GM13976 (cell line): ENCODE measurements around the gene SLC35A2.

ENCODE experiments used
- DNase-seq: peaks from one replicate; pipeline ENCODE4 v3.0.0; 2012; ENCODE audit warnings: low spot score
- CTCF ChIP-seq: IDR thresholded peaks from 2 replicates; pipeline ENCODE4 v1.5.1; 2012; ENCODE audit warnings: borderline replicate concordance, mild to moderate bottlenecking; ENCODE audit not compliant: insufficient read depth; ENCODE audit errors: extremely low read depth, missing control alignments, control extremely low read depth
- in situ Hi-C: fragments of 300-500 bp; cut with MboI; formaldehyde crosslinking; loops from one replicate; pipeline ENCODE4 v1.12.0; 2022; ENCODE audit warnings: low sequenced_read_pairs, mixed read lengths, inconsistent platforms; ENCODE audit not compliant: unreplicated experiment

SLC35A2 gene

DNA sequence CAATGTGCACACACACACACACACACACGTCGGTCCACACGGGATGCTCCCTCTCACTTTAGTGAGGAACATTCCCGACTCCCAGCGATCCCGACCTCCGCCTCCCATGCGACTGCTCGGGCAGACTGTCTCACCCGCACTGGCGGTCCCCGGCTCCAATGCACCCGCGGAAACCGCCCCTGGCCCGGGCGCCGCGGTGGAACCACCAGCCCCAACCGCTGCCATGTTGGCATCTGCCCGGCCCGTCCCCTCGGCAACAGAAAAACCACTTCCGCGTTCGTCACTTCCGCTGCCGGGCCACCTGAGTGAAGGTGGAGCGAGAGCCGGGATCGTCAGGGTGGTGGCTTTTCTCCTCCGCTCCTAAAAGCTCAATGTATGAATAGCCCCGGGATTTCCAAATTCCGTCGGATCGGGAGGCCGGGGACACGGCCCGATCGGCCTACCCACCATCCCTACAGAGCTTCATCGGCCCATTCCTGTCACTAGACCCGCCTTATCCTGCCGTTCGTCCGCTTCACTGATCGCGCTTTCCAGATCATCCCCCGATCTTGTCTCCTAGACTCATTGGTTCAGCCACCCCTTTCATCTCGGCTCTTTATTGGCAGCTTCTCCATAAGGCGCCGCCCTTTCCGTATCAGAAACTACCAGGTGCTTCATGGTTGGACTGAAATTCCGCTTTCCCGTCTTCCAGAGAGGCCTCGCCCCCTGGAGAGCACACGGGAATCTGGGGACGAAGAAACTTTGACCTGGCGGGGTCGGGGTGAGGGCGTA is at the start of gene SLC35A2:
SLC35A2 (minus strand) TSS at position 235 of the 771 bp plus-strand sequence; CDS start at position 225, 10 bp downstream.
- DNase-seq: peak; percentile 82
- in situ Hi-C loops: no loop called here
- TF ChIP-seq CTCF: no peak

GRCh38 chrX:48960291-48960690 is 48.8 kb upstream of the SLC35A2 start:
- TF ChIP-seq CTCF: no peak
- in situ Hi-C loops: no loop called here
- no peak for DNase-seq

- in situ Hi-C loops: no loop called here
- no peak for DNase-seq
- no peak for TF ChIP-seq CTCF
These were observed 47.2 kb upstream of the SLC35A2 start for GRCh38 chrX:48958635-48959094.

DNA sequence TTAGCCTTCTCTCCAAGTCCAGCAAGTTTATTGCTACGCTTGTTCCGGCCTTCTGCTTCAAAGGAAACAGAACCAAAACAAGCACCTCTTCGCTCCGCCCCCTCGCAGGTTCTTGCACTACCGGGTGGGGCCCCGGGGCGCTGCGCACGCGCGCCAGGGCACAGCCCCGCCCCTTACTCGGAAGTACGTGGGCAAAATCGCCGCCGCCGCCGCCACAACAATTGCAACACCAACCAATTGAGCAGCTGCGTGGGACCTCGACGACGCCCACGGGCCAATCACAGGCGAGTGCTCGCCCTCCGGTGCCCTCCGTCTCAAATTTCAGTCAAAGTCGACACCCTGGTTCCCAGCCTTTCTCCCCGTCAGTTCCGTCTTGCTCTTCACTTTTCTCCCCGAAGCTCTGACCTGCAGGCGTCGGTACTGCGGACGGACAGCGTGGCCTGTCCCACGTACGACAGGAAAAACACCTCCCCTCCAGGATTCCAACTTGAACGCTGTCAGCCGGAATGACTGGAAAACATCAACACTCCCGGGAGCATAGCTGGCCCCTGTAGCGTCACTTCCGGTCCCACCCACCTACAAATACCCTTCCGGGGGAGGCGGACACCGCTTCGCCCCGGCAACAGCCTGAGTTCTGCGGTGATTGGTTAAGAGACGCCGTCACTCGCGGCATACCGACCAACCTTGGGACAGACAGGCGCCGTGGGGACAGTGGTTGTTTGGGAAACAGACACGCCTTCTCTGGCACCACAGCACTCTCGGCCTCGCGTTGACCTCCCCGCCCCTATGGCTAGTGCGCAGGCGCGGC is 46.6 kb upstream of the SLC35A2 start:
- in situ Hi-C loops: no loop called here
- no peak for TF ChIP-seq CTCF
- peak; percentile 90 for DNase-seq

GRCh38 chrX:48957477-48957826 is 46.0 kb upstream of the SLC35A2 start, which contains the start of gene OTUD5:
TSS of gene OTUD5 (minus strand) at chrX:48957607. CDS start at chrX:48957570, 37 bp downstream.
- peak; percentile 82 for DNase-seq
- in situ Hi-C loops: no loop called here
- no peak for TF ChIP-seq CTCF

GRCh38 chrX:48956728-48957414 is 45.4 kb upstream of the SLC35A2 start:
- DNase-seq: no peak
- in situ Hi-C loops: no loop called here
- TF ChIP-seq CTCF: no peak
